DOHH2 (cell line): ENCODE results near the gene RPS6KL1.

Experiments used
- EZH2phosphoT487 ChIP-seq: fragments of 200-600 bp; sonication (generic); IDR thresholded peaks from 2 replicates; pipeline ENCODE4 v1.6.1; 2017; ENCODE audit warnings: borderline replicate concordance, mild to moderate bottlenecking, antibody characterized with exemption, low read length, moderate library complexity, mixed read lengths
- TF ChIP-seq, protein P1 (sequence below): fragments of 200-600 bp; sonication (generic); IDR thresholded peaks from one replicate; pipeline ENCODE4 v1.5.1; 2014; ENCODE audit warnings: antibody characterized with exemption, mild to moderate bottlenecking, low read depth, low read length; ENCODE audit not compliant: poor library complexity, severe bottlenecking

DNA sequence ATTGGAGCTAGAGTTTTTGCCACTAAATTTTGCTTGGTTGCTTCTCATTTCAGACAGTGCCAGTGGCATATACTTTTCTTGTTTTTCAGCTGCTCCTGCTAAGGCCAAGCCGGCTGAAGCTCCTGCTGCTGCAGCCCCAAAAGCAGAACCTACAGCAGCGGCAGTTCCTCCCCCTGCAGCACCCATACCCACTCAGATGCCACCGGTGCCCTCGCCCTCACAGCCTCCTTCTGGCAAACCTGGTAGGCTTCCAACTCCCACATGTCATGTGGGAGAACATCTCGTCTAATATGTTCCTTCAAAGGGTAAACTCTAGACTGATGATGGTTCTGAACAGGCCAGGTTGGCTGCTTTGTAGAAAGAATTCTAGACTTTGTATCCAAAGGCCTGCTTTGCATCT is 30.3 kb downstream of the RPS6KL1 start:
- TF ChIP-seq, protein P1, sequence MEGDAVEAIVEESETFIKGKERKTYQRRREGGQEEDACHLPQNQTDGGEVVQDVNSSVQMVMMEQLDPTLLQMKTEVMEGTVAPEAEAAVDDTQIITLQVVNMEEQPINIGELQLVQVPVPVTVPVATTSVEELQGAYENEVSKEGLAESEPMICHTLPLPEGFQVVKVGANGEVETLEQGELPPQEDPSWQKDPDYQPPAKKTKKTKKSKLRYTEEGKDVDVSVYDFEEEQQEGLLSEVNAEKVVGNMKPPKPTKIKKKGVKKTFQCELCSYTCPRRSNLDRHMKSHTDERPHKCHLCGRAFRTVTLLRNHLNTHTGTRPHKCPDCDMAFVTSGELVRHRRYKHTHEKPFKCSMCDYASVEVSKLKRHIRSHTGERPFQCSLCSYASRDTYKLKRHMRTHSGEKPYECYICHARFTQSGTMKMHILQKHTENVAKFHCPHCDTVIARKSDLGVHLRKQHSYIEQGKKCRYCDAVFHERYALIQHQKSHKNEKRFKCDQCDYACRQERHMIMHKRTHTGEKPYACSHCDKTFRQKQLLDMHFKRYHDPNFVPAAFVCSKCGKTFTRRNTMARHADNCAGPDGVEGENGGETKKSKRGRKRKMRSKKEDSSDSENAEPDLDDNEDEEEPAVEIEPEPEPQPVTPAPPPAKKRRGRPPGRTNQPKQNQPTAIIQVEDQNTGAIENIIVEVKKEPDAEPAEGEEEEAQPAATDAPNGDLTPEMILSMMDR = no peak
- no peak for TF ChIP-seq EZH2phosphoT487
